GM18868 (cell line): ENCODE measurements around the gene C10orf62.

Experiments
- ATAC-seq: cut with Tn5 transposase; IDR thresholded peaks from one replicate; pipeline ENCODE4 v1.9.1; 2021; ENCODE audit warnings: mild to moderate bottlenecking, moderate library complexity; ENCODE audit not compliant: unreplicated experiment

Gene C10orf62

DNA sequence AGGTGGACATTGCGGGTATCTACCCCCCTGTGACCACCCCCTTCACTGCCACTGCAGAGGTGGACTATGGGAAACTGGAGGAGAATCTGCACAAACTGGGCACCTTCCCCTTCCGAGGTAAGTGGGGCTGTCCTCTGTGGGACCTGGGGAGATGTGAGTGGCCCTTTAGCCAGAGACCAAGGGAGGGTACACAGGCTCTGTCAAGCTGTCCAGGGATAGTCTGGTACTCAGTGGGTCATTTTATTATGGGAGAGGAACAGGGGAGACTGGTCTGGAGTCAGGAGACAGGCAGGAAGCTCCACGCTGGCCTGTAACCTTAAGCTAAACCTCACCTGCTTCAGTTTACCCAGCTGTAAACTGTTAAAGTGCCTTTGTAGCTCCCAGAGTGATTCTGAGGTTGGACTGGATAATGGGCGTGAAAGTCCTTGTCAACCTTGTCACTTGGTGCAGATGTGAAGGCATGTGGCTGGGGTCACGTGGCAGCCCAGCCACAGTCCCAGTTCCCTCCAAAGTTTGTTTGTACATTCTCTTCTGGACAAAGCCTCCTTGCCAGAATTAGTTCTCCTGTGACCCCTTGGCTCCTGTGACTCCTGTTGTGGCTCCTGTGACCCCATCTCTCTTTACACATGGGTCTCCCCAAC lies 4.6 kb upstream of the C10orf62 start:
- ATAC-seq = no peak

DNA sequence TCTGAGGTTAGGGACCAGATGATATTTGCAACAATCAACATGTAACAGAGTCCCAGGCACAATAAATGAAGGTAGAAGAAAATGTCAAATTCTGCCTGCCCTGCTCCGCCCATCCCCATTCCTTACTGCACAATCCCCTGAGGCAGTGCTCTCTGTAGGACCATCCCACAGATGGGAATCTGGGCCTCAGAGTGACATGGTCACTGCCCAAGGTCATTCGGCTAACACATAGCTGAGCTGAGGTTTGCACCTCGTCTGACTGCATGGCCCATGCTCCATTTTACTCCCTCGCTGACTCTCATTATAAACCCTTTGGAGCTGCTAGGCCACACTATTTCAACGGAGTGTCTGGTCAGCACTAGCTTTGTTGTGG lies 4.1 kb upstream of the C10orf62 start:
- no peak for ATAC-seq

DNA sequence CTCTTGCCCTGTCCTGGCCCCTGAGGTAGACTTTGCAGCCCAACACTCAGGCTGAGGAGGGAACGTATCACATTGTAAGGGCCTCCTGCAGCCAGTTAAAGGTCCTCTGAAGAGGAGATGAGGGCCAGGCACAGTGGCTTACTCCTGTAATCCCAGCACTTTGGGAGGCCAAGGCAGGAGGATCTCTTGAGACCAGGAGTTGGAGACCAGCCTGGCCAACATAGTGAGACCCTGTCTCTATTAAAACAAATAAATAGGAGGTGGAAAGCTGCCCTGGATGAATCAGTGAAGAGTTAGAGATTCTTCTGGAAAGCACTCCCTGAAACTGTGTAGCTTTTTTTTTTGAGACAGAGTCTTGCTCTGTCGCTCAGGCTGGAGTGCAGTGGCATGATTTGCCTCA lies 2.3 kb upstream of the C10orf62 start:
- no peak for ATAC-seq

DNA sequence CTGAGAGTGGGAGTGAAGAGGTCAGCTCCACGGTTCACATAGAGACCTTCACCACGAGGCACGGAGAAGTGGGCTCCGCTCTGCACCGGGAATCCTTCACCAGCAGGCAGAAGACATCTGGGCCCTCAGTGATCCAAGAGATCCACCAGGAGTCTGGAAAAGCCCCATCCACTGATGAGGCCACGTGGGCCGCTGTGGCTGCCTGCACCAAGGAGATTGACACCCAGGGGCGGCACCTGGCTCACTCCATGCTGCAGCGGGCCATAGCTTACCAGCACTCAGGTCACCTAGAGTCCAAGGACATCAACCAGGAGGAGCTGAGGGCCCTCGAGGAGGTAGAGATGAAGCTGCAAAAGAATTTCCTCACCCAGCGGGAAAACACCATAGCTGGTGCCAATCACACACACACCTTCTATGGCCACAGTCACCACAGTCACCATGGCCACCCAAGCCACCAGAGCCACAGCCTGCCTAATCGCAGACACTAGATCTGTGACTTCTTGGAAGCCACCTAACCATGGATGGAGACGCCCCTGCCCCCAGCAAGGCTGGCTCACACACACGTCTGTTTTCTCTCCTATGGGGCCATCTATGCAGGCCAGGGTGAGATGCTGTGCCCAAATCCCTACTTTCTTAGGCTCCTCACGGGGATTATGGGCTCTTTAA lies 694 bp downstream of the C10orf62 start:
- ATAC-seq = no peak

DNA sequence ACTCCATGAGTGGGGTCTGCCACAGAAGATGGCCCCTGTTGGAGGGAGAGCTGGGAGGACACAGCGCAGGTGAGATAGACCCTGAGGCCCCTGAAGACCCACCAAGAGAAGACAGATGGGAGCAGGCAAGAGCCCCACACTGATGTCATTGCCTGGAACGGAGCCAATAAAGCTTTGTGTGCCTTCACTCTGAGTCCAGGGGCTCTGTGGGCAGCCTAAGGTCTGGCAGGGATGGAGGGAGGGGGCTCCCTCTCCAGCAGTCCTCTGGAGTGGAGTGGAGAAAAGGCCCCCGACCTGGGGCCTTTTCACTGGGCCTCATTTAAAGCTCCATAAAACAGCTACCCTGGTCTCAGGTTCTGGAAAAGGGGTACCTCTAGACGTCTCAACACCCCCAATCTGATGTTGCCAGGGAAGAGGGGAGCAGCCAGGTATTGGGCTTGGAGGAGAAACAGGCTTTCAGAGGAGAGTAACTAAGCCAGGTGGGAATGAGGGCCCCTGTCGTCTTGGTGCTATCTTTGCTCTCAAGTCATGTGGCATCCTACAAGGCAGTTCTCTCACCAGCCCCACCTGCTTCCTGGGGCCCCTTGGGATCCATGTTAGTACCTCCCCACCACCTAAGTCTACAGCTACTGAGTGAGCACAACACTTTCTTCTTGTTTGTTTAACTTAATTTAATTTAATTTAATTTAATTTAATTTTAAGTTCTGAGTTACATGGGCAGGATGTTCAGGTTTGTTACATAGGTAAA lies 1.4 kb downstream of the C10orf62 start:
- ATAC-seq = no peak

DNA sequence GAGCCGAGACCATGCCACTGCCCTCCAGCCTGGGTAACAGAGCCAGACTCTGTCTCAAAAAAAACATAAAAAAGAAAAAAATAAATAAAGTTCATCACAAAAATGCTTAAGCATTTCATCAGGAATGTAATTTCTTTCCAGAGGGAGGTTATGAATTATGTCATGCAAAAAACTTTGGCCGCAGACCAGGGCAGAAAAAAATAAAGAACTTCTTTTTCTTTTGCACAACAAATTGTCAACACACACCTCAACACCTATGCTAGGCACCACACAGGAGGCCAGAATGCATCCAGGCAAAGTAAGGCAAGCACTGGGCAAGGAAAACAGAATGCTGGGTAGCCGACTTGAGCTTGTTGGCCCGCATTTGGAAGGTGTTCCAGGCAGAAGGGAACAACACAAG lies 3.9 kb downstream of the C10orf62 start:
- no peak for ATAC-seq

DNA sequence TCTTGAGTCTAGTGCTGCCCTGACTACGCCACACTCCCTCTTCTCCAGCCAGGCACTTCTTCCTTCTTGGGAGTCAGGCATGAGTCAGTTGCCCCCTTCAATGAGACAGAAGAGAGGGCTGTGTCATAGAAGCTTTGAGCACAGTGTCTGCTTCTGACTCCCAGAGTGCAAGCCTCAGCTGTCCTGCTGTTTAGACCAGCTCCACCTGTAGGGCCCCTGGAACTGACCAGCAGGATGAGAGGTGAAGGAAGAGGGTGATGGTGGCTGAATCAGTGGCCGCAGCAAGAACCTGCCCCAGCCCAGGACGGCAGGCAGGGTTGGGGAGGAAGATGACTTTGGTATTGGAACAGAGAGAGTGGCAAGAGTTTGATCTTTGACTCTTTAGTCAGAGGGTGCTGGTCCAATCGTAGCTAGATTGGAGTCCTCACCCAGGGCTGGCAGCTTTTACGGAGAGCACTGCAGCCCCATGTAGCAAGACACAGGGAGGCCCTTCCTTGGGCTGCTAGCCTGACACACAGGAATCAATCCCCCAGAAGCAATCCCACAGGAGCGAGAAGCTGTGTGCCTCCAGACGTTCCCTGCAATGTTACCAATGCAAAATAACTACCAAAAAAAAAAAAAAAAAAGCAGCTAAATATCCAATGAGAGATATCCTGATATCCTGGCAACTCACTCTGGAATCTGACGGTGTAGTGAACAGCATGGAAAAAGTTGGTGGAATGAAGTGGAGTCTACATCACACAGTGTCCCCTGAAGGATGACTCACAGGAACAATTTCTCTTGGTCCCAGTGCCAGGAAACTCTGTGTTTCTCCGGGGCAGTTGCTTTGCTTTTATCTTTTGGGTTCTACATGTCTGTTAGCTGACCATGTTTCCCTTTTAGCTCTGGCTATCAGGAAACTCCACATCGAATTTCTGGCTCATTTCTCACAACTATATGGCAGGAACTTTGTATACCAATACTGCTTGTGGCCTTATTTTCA lies 6.9 kb downstream of the C10orf62 start:
- no peak for ATAC-seq

DNA sequence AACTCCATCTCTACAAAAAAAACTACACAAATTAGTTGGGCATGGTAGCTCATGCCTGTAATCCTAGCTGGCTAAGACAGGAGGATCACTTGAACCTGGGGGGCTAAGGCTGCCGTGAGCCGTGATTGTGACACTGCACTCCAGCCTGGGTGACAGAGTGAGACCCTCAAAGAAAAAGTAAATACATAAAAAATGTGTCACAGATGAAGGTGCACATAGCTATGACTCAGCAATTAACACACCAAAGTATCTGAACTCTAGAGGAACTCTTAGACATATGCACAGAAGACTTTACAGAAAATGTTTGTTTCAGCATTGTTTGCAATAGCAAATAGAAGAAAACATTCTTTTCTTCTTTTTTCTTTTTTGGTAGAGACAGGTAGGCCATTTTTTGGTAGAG lies 8.3 kb downstream of the C10orf62 start:
- ATAC-seq = no peak

DNA sequence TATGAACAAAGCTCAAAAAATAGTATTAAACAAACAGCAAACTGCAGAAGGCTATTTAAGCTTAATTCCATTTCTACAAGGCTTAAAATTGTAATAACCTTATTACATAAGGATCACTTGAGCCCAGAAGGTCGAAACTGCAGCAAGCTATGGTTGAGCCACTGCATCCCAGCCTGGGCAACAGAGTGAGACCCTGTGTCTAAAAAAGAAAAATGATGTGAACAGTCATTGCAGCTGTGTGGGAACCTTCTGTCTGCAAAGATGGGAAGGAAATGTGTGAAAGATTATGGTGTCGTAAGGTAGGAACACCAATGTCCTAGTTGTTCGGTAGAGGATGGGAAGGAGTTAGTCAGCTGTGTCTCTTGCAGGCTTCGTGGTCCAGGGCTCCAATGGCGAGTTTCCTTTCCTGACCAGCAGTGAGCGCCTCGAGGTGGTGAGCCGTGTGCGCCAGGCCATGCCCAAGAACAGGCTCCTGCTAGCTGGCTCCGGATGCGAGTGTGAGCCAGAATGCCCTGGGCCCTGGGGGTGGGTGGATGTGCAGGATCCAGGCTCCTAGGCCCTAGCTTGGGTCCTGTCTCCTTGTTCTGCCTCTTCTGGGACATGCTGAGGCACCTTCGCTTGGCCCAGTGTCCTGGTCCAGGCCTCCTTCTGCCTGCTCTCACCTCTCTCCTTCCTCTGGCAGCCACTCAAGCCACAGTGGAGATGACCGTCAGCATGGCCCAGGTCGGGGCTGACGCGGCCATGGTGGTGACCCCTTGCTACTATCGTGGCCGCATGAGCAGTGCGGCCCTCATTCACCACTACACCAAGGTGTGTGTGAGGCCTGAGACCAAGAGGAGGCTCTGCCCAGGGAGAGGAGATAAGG lies 9.1 kb downstream of the C10orf62 start:
- ATAC-seq = no peak

DNA sequence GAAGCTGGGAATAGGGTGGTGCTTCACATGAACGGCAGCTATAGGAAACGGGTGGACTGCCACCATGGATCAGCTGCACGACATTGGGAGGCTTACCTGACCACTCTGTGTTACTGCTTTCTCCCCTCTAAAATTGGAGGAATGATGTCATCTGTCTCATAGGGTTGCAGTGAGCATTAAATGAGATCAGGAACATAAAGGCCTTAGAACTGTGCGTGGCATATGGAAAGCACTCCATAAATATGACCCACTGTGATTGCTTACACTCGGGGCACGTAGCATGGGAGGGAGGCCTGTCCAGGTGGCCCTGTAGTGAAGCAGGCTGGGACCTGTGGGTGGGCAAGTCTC lies 9.7 kb downstream of the C10orf62 start:
- ATAC-seq = no peak

DNA sequence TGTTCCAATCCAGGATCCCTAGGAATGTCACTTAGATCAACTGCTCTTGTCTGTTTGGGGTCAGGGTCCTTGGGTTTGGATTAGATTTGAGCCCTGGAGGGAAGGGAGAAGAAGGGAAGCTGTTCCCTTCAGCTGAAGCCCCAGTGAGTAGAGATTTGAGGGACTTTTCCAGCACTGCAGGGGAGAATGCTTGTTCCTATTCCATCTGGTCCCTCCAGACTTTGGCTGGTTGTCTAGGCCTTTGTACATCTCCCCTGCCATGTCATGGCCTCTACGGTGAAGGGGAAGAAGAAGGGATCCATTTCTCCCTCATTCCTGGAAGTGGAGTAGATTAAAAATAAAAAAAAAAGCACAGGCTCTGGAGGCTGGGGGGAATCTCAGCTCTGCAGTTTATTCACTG lies 11.1 kb downstream of the C10orf62 start:
- no peak for ATAC-seq

DNA sequence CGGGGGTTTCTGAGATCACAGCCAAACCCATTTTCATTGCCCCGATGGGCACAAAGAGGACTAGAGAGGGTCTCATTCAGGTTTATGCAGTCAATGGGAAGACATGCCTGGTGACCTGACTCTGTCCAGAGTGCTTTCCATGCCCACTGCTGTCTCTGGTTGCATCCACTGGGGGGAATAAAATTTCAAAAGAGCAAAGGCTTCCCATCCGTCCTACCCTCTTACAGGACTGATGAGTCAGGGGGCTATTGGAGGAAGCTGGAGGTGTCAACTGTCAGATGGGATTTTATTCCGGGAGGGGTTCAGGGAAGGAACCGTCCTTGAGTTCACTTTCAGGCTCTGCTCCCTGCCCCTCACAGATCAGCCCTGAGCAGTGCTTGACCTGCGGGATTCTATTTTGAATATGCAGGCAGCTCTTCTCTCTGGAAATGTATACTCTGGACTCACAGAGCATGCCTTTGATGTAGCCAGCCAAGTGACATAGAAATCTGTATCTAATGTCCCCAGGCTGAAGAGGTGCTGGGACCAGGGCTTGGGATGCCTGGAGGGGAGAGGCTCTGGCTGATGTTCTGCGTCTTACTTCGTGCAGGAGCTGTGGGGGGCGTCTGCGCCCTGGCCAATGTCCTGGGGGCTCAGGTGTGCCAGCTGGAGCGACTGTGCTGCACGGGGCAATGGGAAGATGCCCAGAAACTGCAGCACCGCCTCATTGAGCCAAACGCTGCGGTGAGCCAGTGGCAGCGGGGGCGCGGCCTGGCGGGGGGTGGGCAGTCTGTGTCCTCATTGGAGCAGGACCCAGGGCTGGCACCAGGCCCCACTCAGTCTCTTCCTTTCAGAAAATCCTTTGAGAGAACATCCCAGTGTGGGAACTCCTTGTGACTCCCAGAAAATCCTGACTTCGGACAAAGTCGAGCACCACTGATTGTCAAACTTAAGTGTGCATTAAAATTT lies 12.0 kb downstream of the C10orf62 start:
- ATAC-seq = no peak

DNA sequence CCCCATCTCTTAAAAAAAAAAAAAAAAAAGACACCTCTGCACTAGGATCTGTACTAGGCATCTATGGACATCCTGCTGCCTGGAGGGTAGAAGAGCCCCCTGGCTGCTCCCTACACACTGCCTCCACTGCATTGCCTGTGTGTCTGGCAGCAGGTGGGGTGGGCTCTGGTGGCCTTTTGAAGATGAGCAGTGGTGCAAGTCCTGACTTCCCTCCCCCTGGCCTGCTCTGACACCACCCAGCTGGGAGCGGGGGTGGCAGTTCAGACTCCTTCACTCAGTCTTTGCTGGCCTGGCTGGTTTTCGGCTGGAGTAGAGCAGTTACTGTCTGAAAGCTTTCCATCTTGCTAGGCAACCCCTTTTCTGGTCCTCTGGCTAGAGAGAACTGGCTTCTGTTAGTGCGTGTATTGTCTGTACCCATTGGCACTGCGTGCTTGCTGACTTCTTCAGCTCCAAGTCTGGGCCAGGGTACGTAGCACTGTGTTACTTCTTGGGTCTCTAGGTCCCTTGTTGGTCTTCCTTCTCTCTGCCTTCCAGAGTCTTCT lies 17.6 kb downstream of the C10orf62 start:
- no peak for ATAC-seq

DNA sequence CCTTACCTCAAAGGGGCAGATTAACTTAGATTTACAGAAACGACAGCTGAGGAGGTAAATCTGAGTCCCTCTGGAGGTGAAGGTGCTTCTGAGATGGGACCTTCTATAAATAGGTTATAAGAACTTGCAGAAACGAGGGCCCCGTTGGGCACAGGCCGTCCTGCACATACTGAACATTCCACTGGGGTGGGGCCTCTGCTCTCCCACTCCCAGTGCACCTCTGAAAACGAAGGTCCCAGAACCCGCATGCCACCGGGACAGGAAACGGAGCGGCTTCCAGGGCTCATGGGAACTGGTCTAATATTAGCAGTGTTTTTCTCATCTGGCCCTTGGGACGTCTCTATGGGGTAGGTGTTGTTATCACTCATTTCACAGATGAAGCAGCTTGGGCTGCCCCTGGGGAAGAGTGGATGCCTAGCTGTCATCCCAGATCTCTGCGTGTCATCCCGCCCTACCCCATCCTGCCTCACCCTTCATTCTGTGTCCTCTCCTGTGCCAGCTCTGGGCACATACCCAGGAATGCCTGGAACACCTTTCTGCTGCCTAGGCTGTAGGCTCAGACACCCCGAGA lies 19.6 kb downstream of the C10orf62 start:
- ATAC-seq = no peak

DNA sequence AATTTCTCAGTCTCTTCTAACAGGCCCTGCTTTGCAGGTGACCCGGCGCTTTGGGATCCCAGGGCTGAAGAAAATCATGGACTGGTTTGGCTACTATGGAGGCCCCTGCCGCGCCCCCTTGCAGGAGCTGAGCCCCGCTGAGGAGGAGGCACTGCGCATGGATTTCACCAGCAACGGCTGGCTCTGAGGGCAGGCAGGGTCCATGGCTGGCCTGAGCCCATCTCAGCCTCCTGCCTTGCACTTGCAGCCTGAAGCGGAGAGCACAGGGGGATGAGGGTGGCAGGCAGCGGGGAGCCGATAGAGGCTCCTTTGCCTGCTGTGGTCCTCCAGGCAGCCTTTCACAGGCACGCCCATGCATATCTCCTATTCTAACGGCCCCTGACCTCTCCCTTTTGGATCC lies 22.0 kb downstream of the C10orf62 start:
- ATAC-seq = no peak

DNA sequence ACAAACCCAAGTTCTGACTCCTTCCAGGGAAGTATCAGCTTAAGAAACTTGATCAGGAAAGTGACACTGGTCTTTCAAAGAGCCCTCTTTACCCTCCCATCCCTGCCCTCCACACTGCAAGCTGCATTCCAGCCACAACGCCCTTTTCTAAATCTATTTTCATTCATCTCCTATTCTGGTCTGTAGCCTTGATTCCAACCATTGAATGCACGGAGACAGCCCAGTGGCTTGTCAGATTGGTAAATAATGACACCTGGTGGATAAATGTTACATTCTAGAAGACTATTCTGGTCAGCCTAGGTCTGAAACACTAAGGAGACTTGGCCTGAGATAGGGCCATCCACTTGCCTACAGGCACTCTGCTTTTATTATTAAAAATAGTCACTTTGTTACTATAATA lies 22.9 kb downstream of the C10orf62 start:
- no peak for ATAC-seq

DNA sequence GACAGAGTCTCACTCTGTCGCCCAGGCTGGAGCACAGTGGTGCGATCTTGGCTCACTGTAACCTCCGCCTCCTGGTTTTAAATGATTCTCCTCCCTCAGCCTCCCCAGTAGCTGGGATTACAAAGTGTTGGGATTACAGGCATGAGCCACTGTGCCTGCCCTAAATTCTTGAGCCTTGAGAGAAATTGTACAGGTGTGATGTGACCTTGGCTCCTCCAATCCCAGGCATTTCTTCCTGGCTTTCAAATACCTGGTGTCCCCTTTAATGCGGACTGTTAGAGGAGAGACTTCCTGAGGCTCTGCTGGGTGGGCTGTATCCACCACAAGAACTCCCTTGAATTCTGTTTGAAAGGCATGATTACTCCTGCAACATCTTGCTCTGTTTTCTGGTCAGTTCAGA lies 28.8 kb downstream of the C10orf62 start:
- no peak for ATAC-seq

DNA sequence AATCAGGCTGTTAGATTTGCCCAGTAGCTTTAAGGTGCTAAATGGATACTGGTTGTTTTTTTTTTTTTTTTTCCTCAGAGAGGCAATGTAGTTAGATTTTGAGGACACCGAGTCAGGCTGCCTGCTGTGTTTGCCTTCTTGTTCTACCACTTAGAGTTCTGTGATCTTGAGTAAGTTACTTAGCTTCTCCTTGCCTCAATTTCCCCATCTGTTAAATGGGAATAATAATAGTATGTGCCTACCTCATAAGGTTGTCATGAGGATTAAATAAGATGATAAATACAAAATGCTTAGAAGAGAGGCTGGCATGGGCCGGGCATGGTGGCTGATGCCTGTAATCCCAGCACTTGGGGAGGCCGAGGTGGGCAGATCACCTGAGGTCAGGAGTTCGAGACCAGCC lies 29.2 kb downstream of the C10orf62 start:
- no peak for ATAC-seq

DNA sequence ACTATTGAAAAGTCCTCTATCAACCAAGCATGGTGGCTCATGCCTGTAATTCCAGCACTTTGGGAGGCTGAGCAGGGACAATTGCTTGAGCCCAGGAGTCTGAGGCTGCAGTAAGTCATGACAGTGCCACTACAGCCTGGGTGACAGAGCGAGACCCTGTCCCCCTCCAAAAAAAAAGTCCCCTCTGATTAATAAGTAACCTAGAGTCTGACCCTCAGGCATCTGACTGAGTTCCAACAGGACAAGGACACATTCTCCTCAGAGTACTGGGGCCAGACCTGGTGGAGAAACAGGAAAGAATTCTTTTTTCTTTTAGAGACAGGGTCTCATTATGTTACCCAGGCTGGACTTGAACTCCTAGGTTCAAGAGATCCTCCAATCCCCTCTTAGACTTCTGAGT lies 33.8 kb downstream of the C10orf62 start:
- no peak for ATAC-seq
